ENCODE results near the gene KRTAP19-6. TPM values are rescaled to one million over a fixed set of nuclear protein-coding genes. Genes with fewer than 3 reads are reported as not detected.
"Not testable (repeated sequence)": the region's sequence is repeated elsewhere in the genome, so short reads cannot be mapped to it uniquely, and the experiment has no call there.

KRTAP19-6 gene, protein sequence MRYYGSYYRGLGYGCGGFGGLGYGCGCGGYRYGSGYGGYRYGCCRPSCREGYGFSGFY
- polyA plus RNA-seq: not detected

- no peak within 1 kb of the TSS for H3K27ac ChIP-seq (ENCODE audit: low read depth, low read length)
- WGBS, 3 donors: 63 to 70% (median 68%) methylated on average over 1 of the region's 1 CpG
Measured at GRCh38 chr21:30541764-30542163, at the start of gene KRTAP19-6. KRTAP19-6 (minus strand) TSS chr21:30541864; CDS start chr21:30541833, 31 bp downstream.

GRCh38 chr21:30590297-30590696 is 48.6 kb upstream of the KRTAP19-6 start, which contains the start of gene KRTAP22-2:
KRTAP22-2 (minus strand) TSS chr21:30590397.
- no peak within 1 kb of the TSS for H3K27ac ChIP-seq (ENCODE audit: low read depth, low read length)

GRCh38 chr21:30582870-30583269 is 41.2 kb upstream of the KRTAP19-6 start:
- WGBS, 3 donors: 31 to 87% (median 83%) methylated on average over 1 of the region's 1 CpG
- no peak overlapping the region for H3K27ac ChIP-seq (ENCODE audit: low read depth, low read length)

DNA sequence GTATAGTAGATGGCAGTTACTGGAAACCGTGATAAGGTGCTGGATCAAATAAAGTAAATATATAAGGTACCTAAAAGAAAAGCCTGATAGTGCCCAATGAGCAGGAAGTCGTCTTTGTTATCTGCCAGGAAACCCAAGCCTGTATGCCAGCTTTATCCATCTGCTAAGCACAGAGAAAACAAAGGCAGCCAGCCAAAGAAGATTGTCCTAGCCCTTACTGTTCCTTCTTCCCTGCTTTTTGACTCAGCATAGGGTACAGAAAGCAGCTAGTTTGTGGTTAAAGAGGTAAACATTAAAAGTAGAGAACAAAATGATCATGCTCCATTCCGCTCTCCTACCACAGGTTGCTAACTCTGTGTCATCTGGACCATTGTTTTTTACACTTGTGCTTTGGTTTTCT is 38.5 kb upstream of the KRTAP19-6 start:
- no peak overlapping the region for H3K27ac ChIP-seq (ENCODE audit: low read depth, low read length)
- 59 to 65% (median 62%) methylated on average over 3 of the region's 3 CpGs for WGBS, 3 donors

DNA sequence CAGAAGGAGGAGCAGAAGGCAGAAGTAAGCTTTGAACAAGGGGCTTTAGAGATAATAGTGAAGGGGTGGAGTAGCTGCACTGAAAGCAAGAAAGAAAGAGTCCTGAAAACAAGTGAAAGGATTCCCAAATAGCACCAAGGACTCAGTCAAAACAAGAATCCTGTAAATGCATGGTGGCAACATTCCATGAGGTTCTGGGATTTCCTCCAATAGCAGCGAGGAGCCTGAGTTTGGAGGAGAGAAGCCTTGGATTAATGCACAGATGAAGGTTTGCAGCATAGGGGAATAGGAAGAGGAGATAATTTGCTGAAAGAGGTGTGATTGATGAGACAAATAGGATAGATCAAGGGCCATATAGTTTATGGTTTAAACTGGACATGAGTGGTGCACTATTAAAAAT is 37.7 kb upstream of the KRTAP19-6 start:
- H3K27ac ChIP-seq (ENCODE audit: low read depth, low read length): no peak overlapping the region
- 42 to 54% (median 52%) methylated on average over 1 of the region's 1 CpG for WGBS, 3 donors

DNA sequence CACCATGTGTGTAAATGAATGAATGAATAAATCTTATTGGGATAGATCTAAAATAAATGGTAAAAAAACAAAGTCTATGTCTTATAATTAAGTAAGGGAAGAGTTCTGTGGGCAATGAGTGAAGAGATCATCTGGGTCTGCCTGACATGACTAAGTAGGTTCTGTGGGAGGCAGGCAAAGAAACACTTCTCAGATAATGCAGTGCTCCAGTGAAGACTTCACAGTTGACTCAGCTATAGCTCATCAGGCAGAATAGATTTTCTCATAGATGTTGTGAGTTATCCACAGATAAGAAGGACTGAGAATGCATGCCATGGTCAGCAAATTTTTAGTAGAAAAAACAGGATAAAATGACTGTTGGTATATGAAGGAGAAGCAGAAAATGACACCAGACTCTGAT is 36.1 kb upstream of the KRTAP19-6 start:
- no peak overlapping the region for H3K27ac ChIP-seq (ENCODE audit: low read depth, low read length)

- no peak overlapping the region for H3K27ac ChIP-seq (ENCODE audit: low read depth, low read length)
Measured at GRCh38 chr21:30567617-30568016, 26.0 kb upstream of the KRTAP19-6 start.

GRCh38 chr21:30563630-30564029 is 22.0 kb upstream of the KRTAP19-6 start:
- no peak overlapping the region for H3K27ac ChIP-seq (ENCODE audit: low read depth, low read length)
- 82 to 89% (median 85%) methylated on average over 2 of the region's 2 CpGs for whole genome bisulfite sequencing, 3 donors

DNA sequence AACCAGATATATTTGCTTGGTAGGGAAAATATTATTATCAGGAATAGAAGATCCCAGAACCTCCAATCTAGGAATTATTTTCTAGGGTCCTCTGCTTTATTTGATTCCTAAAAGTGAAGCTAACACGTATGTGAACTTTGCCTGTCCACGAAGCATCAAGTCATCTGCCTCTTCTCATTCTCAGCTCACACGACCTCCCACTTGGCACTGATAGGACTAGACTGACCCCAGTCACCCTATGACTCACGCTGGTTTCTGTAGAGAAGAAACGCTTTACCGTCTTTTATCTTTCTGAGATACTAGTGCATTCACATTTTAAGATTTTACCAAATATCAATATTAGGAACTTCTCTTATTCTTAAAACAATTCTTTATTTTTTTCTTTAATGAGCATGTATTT is 21.4 kb upstream of the KRTAP19-6 start:
- 70 to 77% (median 73%) methylated on average over 6 of the region's 6 CpGs for WGBS, 3 donors
- no peak overlapping the region for H3K27ac ChIP-seq (ENCODE audit: low read depth, low read length)

DNA sequence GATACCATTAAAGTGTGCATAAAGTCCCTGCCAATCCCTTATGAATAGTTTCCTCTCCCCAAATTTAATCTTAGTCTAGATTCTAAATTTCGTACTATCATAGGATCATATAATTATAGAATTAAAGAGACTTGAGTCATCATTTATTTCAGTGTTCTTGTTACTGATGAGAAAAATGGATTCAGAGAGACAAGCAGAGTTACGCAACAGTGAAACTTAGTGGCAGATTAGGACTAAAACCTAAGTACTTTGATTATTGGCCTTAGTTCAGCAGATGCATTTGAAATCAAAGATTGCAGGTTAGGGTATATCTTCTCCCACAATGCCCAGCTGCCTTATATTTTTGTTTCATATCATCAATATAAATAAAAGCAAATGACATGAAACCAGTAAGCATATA is 20.3 kb upstream of the KRTAP19-6 start:
- WGBS, 3 donors: 79 to 81% (median 81%) methylated on average over 2 of the region's 2 CpGs
- H3K27ac ChIP-seq (ENCODE audit: low read depth, low read length): no peak overlapping the region

- 60 to 83% (median 63%) methylated on average over 2 of the region's 2 CpGs for WGBS, 3 donors
- no peak within 1 kb of the TSS for H3K27ac ChIP-seq (ENCODE audit: low read depth, low read length)
Measured at GRCh38 chr21:30561264-30561895, 19.7 kb upstream of the KRTAP19-6 start, which contains the start of gene KRTAP19-7. KRTAP19-7 (minus strand) TSS chr21:30561314; CDS start chr21:30561289, 25 bp downstream.

GRCh38 chr21:30555095-30555494 is 13.4 kb upstream of the KRTAP19-6 start:
- WGBS, 3 donors: 61 to 92% (median 83%) methylated on average over 2 of the region's 2 CpGs
- H3K27ac ChIP-seq (ENCODE audit: low read depth, low read length): no peak overlapping the region

- WGBS, 3 donors: 76 to 80% (median 79%) methylated on average over 1 of the region's 1 CpG
- H3K27ac ChIP-seq (ENCODE audit: low read depth, low read length): no peak overlapping the region
Measured at GRCh38 chr21:30552782-30553181, 11.1 kb upstream of the KRTAP19-6 start.

GRCh38 chr21:30518876-30519275 is 22.8 kb downstream of the KRTAP19-6 start:
- no peak overlapping the region for H3K27ac ChIP-seq (ENCODE audit: low read depth, low read length)
- 77 to 94% (median 86%) methylated on average over 1 of the region's 1 CpG for WGBS, 3 donors

DNA sequence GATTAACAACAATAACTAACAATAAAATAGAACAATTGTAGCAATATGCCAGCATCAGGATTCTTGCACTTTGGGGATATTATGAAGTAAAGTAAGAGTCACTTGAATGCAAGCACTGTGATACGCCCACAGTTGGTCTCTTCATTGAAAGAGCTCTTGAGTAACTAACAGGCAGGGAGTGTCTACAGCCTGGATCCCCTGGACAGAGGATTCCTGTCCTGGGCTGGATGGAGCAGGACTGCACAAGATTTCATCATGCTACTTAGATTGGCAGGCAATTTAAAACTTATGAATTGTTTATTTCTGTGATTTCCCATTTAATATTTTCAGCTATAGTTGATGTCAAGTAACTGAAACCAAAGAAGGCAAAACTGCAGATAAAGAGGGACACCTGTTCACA is 26.0 kb downstream of the KRTAP19-6 start:
- WGBS, 3 donors: 73 to 89% (median 88%) methylated on average over 1 of the region's 1 CpG
- H3K27ac ChIP-seq (ENCODE audit: low read depth, low read length): no peak overlapping the region

DNA sequence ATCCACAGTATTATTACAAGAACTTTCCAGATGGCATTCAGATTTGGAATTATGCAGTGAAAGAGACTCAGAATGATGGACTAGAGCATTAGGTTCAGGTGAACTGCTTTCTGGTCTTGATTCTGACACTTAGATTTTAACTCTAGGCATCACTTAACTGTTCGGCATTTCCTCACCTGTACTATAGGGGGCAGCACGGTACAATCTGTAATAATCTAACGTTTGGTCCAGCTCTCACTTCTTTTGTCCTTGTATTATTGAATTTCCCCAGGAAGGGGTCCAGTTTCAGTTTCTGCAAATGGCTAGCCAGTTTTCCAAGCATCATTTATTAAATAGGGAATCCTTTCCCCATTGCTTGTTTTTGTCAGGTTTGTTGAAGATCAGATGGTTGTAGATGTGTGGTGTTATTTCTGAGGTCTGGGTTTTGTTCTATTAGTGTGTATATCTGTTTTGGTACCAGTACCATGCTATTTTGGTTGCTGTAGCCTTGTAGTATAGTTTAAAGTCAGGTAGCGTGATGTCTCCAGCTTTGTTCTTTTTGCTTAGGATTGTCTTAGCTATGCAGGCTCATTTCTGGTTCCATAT is 36.0 kb downstream of the KRTAP19-6 start:
- 22 to 29% (median 29%) methylated on average over 4 of the region's 4 CpGs for WGBS, 3 donors

DNA sequence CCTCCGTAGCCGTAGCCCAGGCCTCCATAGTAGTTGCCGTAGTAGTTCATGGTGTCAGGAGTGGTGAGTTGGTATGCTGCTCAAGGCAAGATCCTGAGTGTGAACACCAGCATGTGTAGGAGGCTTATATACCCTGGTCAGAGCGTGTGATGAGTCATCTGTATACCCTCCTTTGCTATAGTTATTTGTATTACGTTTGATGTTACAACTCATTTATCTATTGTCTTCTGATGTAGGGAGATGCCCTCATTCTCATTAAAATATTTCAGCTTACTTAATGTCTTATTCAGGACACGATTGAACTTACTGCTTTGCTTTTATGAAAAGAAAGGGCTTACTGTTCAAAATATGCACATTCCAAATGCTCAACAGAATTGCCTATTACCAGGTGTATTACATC is 39.6 kb downstream of the KRTAP19-6 start, which contains the start of gene KRTAP19-5:
TSS of gene KRTAP19-5 (minus strand) at position 101 of the 400 bp plus-strand sequence. CDS start at position 50, 51 bp downstream.
- 71 to 85% (median 76%) methylated on average over 6 of the region's 6 CpGs for WGBS, 3 donors
- H3K27ac ChIP-seq (ENCODE audit: low read depth, low read length): no peak within 1 kb of the TSS

More for the DNA sequence above, 36.0 kb downstream of the KRTAP19-6 start:
- not testable (repeated sequence) for H3K27ac ChIP-seq (ENCODE audit: low read depth, low read length)

- WGBS, 3 donors: 56 to 76% (median 73%) methylated on average over 4 of the region's 4 CpGs
- H3K27ac ChIP-seq (ENCODE audit: low read depth, low read length): no peak within 1 kb of the TSS
Measured at GRCh38 chr21:30497065-30497464, 44.6 kb downstream of the KRTAP19-6 start, which contains the start of gene KRTAP19-4. KRTAP19-4 (minus strand) TSS chr21:30497165; CDS start chr21:30497110, 55 bp downstream.

GRCh38 chr21:30491963-30492428 is 49.7 kb downstream of the KRTAP19-6 start, which contains the start of gene KRTAP19-3:
KRTAP19-3 (minus strand) TSS chr21:30492013; CDS start chr21:30491957, 56 bp downstream.
- no peak within 1 kb of the TSS for H3K27ac ChIP-seq (ENCODE audit: low read depth, low read length)
- WGBS, 3 donors: 64 to 79% (median 74%) methylated on average over 2 of the region's 2 CpGs
